Stimulated activated CD4-positive, alpha-beta T cell treated with anti-CD3 and anti-CD28 coated beads, Interleukin-15, amount 100 ng/mL, for 1 hour (primary cell): ENCODE data around the gene CYS1.
"Not testable (repeated sequence)": the region's sequence is repeated elsewhere in the genome, so short reads cannot be mapped to it uniquely, and the experiment has no call there.

ENCODE experiments used
- DNase-seq, 2 donors: peaks; one replicate each; pipeline ENCODE4 v3.0.0-alpha.2; 2020; ENCODE audit warnings: low read depth in 1 of 2, low spot score in 1 of 2

CYS1 gene

GRCh38 chr2:10014418-10015190, 65.6 kb downstream of the CYS1 start:
- no peak for DNase-seq

DNA sequence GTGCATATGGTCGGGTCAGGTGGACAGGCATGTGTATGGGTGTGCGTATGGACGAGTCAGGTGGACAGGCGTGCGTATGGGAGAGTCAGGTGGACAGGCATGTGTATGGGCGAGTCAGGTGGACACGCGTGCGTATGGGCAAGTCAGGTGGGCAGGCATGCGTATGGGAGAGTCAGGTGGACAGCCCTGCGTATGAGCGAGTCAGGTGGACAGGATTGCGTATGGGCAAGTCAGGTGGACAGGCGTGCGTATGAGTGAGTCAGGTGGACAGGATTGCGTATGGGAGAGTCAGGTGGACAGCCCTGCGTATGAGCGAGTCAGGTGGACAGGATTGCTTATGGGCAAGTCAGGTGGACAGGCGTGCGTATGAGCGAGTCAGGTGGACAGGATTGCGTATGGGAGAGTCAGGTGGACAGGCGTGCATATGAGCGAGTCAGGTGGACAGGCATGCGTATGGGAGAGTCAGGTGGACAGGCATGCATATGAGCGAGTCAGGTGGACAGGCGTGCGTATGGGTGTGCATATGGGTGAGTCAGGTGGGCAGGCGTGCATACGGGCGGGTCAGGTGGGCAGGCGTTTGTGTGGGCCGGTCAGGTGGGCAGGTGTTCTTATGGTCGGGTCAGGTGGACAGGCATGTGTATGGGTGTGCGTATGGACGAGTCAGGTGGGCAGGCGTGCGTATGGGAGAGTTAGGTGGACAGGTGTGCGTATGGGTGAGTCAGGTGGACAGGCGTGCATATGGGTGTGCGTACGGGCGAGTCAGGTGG, 66.4 kb downstream of the CYS1 start:
- not testable (repeated sequence) for DNase-seq

- DNase-seq, result no peak
Observed at GRCh38 chr2:10012963-10013461, 67.2 kb downstream of the CYS1 start.

DNA sequence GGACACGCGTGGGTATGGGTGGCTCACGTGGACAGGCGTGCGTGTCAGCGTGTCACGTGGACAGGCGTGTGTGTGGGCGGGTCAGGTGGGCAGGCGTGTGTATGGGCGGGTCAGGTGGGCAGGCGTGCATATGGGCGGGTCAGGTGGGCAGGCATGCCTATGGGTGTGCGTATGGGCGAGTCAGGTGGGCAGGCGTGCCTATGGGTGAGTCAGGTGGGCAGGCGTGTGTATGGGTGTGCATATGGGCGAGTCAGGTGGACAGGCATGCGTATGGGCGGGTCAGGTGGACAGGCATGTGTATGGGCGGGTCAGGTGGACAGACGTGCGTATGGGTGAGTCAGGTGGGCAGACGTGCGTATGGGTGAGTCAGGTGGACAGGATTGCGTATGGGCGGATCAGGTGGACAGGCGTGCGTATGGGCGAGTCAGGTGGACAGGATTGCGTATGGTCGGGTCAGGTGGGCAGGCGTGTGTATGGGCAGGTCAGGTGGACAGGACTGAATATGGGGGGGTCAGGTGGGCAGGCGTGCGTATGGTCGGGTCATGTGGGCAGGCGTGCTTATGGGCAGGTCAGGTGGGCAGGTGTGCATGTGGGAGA, 67.7 kb downstream of the CYS1 start:
- not testable (repeated sequence) for DNase-seq

GRCh38 chr2:10011606-10012325, 68.4 kb downstream of the CYS1 start:
- DNase-seq, result not testable (repeated sequence)

DNA sequence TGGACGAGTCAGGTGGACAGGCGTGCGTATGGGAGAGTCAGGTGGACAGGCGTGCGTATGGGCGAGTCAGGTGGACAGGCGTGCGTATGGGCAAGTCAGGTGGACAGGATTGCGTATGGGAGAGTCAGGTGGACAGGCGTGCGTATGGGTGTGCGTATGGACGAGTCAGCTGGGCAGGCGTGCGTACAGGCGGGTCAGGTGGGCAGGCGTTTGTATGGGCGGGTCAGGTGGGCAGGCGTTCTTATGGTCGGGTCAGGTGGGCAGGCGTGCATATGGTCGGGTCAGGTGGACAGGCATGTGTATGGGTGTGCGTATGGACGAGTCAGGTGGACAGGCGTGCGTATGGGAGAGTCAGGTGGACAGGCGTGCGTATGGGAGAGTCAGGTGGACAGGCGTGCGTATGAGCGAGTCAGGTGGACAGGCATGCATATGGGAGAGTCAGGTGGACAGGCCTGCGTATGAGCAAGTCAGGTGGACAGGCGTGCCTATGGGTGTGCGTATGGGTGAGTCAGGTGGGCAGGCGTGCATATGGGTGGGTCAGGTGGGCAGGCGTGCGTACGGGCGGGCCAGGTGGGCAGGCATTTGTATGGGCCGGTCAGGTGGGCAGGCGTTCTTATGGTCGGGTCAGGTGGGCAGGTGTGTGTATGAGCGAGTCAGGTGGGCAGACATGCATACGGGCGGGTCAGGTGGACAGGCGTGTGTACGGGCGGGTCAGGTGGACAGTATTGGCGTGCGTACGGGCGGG, 69.2 kb downstream of the CYS1 start:
- DNase-seq, result not testable (repeated sequence)

- no peak for DNase-seq
Observed at GRCh38 chr2:10009811-10010781, 70.1 kb downstream of the CYS1 start.

GRCh38 chr2:10009271-10009810, 70.9 kb downstream of the CYS1 start:
- DNase-seq, result no peak

- DNase-seq, result no peak
Observed at GRCh38 chr2:10008809-10009176, 71.4 kb downstream of the CYS1 start.

DNA sequence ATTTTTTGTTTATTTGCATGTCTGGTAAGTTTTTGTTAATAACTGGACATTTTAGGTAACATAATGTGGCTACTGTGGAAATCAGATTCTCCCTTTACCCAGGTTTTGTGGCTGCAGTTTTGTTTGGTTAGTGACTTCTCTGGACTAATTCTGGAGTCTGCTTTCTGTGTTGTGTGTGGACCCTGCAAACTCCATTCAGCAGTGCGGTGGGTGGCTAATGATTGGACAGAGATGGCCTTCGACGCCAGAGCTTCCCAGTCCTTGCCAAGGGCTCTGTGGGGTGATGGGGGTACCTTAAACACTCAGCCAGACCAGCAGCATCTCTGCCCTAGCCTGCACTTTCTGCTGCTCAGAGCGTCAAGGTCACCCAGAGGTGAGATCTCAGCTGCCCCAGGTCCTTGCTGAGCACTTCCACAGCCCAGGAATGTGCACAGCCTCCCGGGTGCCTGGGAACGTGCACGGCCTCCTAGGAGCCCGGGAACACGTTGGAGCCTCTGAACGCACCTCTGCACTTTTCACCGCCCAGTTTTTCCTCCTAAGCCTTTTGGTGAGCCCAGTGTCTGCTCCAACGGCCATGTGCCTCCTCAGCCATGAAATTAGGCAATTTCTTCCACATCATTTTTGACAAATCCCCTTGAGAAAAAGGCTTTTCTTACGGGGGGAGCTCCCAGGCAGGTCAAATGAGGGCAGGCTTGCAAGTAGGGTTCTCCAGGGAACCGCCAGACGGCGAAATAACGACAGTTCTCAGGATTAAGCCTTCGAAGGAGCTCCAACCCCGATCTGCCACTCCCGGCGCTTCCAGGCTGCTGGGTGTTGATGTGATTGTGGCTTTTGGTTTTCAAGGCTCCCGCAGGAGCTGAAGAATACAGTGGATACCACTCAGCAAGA, 72.0 kb downstream of the CYS1 start:
- no peak for DNase-seq

- no peak for DNase-seq
Observed at GRCh38 chr2:10007435-10007834, 72.8 kb downstream of the CYS1 start.
